ENCODE measurements around the gene IL10. TPM values are rescaled to one million over a fixed set of nuclear protein-coding genes. Genes with fewer than 3 reads are reported as not detected.

Gene IL10
- total RNA-seq, 4 donors from 2014 or later, result 0.26 to 0.61 (median 0.34) TPM

GRCh38 chr1:206728697-206728987, 43.7 kb downstream of the IL10 start:
- TF ChIP-seq, protein P1, sequence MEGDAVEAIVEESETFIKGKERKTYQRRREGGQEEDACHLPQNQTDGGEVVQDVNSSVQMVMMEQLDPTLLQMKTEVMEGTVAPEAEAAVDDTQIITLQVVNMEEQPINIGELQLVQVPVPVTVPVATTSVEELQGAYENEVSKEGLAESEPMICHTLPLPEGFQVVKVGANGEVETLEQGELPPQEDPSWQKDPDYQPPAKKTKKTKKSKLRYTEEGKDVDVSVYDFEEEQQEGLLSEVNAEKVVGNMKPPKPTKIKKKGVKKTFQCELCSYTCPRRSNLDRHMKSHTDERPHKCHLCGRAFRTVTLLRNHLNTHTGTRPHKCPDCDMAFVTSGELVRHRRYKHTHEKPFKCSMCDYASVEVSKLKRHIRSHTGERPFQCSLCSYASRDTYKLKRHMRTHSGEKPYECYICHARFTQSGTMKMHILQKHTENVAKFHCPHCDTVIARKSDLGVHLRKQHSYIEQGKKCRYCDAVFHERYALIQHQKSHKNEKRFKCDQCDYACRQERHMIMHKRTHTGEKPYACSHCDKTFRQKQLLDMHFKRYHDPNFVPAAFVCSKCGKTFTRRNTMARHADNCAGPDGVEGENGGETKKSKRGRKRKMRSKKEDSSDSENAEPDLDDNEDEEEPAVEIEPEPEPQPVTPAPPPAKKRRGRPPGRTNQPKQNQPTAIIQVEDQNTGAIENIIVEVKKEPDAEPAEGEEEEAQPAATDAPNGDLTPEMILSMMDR (IDR thresholded peaks at IDR 0.05 in 4 of 5, conservative IDR thresholded peaks at IDR 0.05 in 1 of 5), result no peak
- no peak for TF ChIP-seq POLR2A (IDR thresholded peaks at IDR 0.05)
- H3K9me3 ChIP-seq, result no peaks in the 10 kb centered on the region
- H3K27ac ChIP-seq, result no peak overlapping the region
- no peak for DNase-seq
- H3K27me3 ChIP-seq, result no peaks in the 10 kb centered on the region
- peaks cover 3 to 48% of the 10 kb centered on the region in 2 donors for H3K36me3 ChIP-seq
- in situ Hi-C loops (cut with MboI; ENCODE audit: low sequenced_read_pairs in 4 of 4), result loop anchor here in 2 of 4 donors (5.0 kb wide), 1 partner anchor 184 kb away; no protein-coding TSS in a partner anchor
- ATAC-seq, result no peak
- peaks cover 40 to 42% of the 10 kb centered on the region in 2 donors for H3K4me1 ChIP-seq
- intact Hi-C loops (cut with DNase I; ENCODE audit: low total_unique reads), result no loop called here
- no peak overlapping the region for H3K4me3 ChIP-seq

DNA sequence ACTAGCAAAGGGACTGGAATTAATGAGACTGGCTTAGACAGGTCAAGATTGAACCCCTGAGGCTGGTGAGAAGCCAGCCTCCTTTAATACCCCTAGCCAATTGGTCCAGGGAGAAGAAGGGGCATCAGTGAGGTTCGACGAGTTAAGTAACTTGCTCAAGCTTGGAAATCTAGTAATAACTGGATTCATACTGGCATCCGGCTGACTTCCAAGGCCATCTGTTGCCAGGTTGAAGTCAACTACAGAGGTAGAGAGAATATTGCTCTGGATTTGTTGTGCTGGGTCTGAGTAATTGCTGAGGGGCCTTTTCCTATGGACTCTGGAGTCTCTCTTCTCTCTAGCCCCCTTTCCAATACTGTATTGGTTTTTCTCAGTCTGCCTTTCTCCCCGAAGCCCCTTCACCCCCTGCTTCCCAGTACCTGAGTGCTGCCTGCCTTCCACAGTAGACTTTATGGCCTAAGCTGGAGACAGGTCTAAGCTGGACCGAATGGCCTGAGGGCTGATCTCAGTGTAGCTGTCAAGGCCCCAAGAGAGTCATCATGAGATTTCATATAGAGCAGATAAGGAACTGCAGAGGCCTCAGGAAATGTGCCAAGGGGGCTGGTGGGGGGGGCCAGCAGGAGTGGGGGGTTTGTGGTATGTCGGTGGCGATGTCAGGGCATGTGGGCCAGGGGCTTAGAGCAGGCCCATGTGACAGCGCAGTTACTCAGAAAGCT, 44.2 kb downstream of the IL10 start:
- TF ChIP-seq, protein P1 (IDR thresholded peaks at IDR 0.05 in 4 of 5, conservative IDR thresholded peaks at IDR 0.05 in 1 of 5), result no peak
- TF ChIP-seq POLR2A (IDR thresholded peaks at IDR 0.05), result no peak
- in situ Hi-C loops (cut with MboI; ENCODE audit: low sequenced_read_pairs in 4 of 4), result loop anchor here in 2 of 4 donors (5.0 kb wide), 1 partner anchor 184 kb away; no protein-coding TSS in a partner anchor
- H3K27me3 ChIP-seq, result no peaks in the 10 kb centered on the region
- peaks cover 45 to 47% of the 10 kb centered on the region in 2 donors for H3K4me1 ChIP-seq
- DNase-seq (no peak), ATAC-seq (no peak)
- no peaks in the 10 kb centered on the region for H3K9me3 ChIP-seq
- peaks cover 3 to 43% of the 10 kb centered on the region in 2 donors for H3K36me3 ChIP-seq
- peak overlapping the region in 1 of 4 donors; percentile 18 for H3K27ac ChIP-seq
- H3K4me3 ChIP-seq, result no peak overlapping the region
- intact Hi-C loops (cut with DNase I; ENCODE audit: low total_unique reads), result loop anchor here (2.0 kb wide), 1 partner anchor 93 kb away; the partner anchor contains the start of gene DYRK3

- peaks cover 69 to 75% of the 10 kb centered on the region in 2 donors for H3K4me1 ChIP-seq
- no peaks in the 10 kb centered on the region for H3K9me3 ChIP-seq
- ATAC-seq, result no peak
- H3K4me3 ChIP-seq, result no peak overlapping the region
- TF ChIP-seq POLR2A (IDR thresholded peaks at IDR 0.05), result no peak
- TF ChIP-seq, protein P1 (IDR thresholded peaks at IDR 0.05 in 4 of 5, conservative IDR thresholded peaks at IDR 0.05 in 1 of 5), result peak in 3 of 5 experiments; percentile 21 to 42 (median 42)
- no peak for DNase-seq
- intact Hi-C loops (cut with DNase I; ENCODE audit: low total_unique reads) (no loop called here), in situ Hi-C loops (cut with MboI; ENCODE audit: low sequenced_read_pairs in 4 of 4) (loop anchor here in 2 of 4 donors (5.0 kb wide), 1 partner anchor 187 kb away; no protein-coding TSS in a partner anchor)
- H3K36me3 ChIP-seq, result peaks cover 0 to 15% of the 10 kb centered on the region in 2 donors
- H3K27ac ChIP-seq, result peak overlapping the region; percentile 81 to 95 (median 92)
- no peaks in the 10 kb centered on the region for H3K27me3 ChIP-seq
Observed at GRCh38 chr1:206725109-206725963, 47.0 kb downstream of the IL10 start.

DNA sequence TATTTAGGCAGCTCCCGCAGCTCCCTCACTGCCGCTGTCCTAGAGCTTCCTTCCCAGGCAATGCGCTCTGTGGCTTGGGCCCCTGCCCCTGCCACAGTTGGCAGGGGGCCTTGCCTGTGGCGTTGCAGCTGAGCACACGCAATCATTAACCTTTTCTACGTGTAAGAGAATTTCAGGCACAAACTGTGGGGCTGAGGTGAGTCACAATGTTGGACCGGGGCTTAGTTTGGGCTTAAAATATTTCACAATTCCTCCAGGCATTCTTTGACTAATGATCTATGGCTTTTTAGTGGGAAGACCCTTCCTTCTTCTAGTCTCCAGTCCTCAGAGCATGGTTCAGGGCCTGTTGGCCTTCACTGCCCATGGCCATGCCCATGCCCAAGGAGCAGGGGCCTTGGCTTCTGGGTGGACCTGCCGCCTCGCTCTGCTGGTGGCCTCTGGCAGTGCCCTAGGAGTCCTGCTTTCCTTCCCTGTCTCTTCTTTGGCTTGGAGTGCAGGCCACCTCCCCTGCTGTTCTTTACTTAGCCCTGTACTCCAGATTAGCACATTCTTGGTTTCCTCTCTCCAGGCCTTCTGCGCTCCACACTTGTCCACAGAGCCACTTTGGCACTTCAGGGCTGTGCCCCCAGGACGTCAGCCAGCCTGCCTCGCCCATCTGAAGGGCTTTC, 48.4 kb downstream of the IL10 start:
- Histone ChIP-seq H3K4me1 (peaks cover 81 to 85% of the 10 kb centered on the region in 2 donors), H3K36me3 (peaks cover 0 to under 1% of the 10 kb centered on the region in 2 donors), H3K27me3 (no peaks in the 10 kb centered on the region), H3K9me3 (no peaks in the 10 kb centered on the region), H3K4me3 (peak overlapping the region in 3 of 4 donors; percentile 6 to 32 (median 15)), H3K27ac (peak overlapping the region; percentile 81 to 95 (median 92))
- DNase-seq (peak; percentile 49 to 87), ATAC-seq (peak; percentile 74 to 81)
- intact Hi-C loops (cut with DNase I; ENCODE audit: low total_unique reads), result loop anchor here (1.0 to 5.0 kb wide), 4 partner anchors 23 to 168 kb away; no protein-coding TSS in a partner anchor
- peak in 1 of 2 donors; percentile 47 for TF ChIP-seq POLR2A (IDR thresholded peaks at IDR 0.05)
- TF ChIP-seq, protein P1 (IDR thresholded peaks at IDR 0.05 in 4 of 5, conservative IDR thresholded peaks at IDR 0.05 in 1 of 5), result peak; percentile 27 to 54 (median 39)
- in situ Hi-C loops (cut with MboI; ENCODE audit: low sequenced_read_pairs in 4 of 4), result loop anchor here in 2 of 4 donors (25.0 kb wide), 2 partner anchors 588 to 613 kb away; partner anchors contain the start of gene CD55 (in 1 of the 2)
